H1 (cell line): ENCODE data around the gene CAVIN2. TPM values are rescaled to one million over a fixed set of nuclear protein-coding genes. Genes with fewer than 3 reads are reported as not detected.

Experiments
- CTCF ChIA-PET: fragments of 300-600 bp; sonication (Branson Sonifier 250); formaldehyde crosslinking; loops from one replicate; lab custom pipeline; 2021; ENCODE audit not compliant: partially characterized antibody; lab: Charles Lee
- POLR2A ChIA-PET: fragments of 300-600 bp; sonication (Branson Sonifier 250); formaldehyde crosslinking; loops from one replicate; lab custom pipeline; 2021; ENCODE audit warnings: inconsistent platforms; ENCODE audit not compliant: partially characterized antibody; lab: Charles Lee
- DNase-seq, 2 experiments: peaks; one replicate each; pipeline versions ENCODE4 v3.0.0 to v3.0.0-alpha.2; 2010 to 2022; ENCODE audit warnings: low spot score in 2 of 2, low read depth in 1 of 2, mixed read lengths in 1 of 2
- FAIRE-seq: peaks from 2 replicates; lab custom pipeline; 2011; peaks lifted over from hg19 to GRCh38; lab: Jason Lieb, UNC
- H2AFZ ChIP-seq: 2 replicates; pipeline ENCODE4 v1.8.1; 2012; ENCODE audit warnings: low read length, inconsistent platforms
- H2AK5ac ChIP-seq: 2 replicates; pipeline ENCODE4 v1.6.1; 2013; ENCODE audit warnings: low read depth, low read length
- H2BK120ac ChIP-seq: replicated peaks from 2 replicates; pipeline ENCODE3; 2013; ENCODE audit warnings: low read depth, low read length, inconsistent platforms
- H2BK12ac ChIP-seq: 2 replicates; pipeline ENCODE4 v1.6.1; 2013; ENCODE audit warnings: low read depth, low read length
- H2BK15ac ChIP-seq: 2 replicates; pipeline ENCODE4 v1.6.1; 2013; ENCODE audit warnings: low read length
- H2BK20ac ChIP-seq: 2 replicates; pipeline ENCODE4 v1.6.1; 2013; ENCODE audit warnings: low read length
- H2BK5ac ChIP-seq: 2 replicates; pipeline ENCODE4 v1.6.1; 2013; ENCODE audit warnings: low read depth, low read length
- H3K14ac ChIP-seq: 2 replicates; pipeline ENCODE4 v1.6.1; 2013; ENCODE audit warnings: inconsistent platforms; ENCODE audit not compliant: insufficient read length
- H3K18ac ChIP-seq: 2 replicates; pipeline ENCODE4 v1.6.1; 2013; ENCODE audit warnings: low read length; ENCODE audit errors: extremely low read depth
- H3K23ac ChIP-seq: 2 replicates; pipeline ENCODE4 v1.6.1; 2013; ENCODE audit warnings: inconsistent platforms; ENCODE audit not compliant: insufficient read length
- H3K23me2 ChIP-seq: 2 replicates; pipeline ENCODE4 v1.6.1; 2013; ENCODE audit warnings: low read depth, low read length
- H3K27ac ChIP-seq: 2 replicates; pipeline ENCODE4 v1.6.1; 2011; ENCODE audit warnings: low read depth, low read length, inconsistent platforms
- H3K27me3 ChIP-seq, 4 experiments: replicated peaks in 1 of 4; 1 replicate in 1 of 4; 2 replicates in 3 of 4; pipeline versions ENCODE4 v1.6.1 to v1.8.1; 2011 to 2013; ENCODE audit warnings: low read length in 3 of 4, mild to moderate bottlenecking in 3 of 4, inconsistent platforms in 2 of 4, mixed read lengths in 2 of 4, moderate library complexity in 1 of 4; ENCODE audit not compliant: control insufficient read depth in 3 of 4, insufficient read depth in 3 of 4; ENCODE audit errors: extremely low read depth in 1 of 4
- H3K36me3 ChIP-seq, 4 experiments: 2 replicates each; pipeline versions ENCODE4 v1.6.1 to v1.8.1; 2011 to 2013; ENCODE audit warnings: mild to moderate bottlenecking in 4 of 4, low read length in 3 of 4, moderate library complexity in 2 of 4, control low read depth in 1 of 4, inconsistent platforms in 1 of 4; ENCODE audit not compliant: insufficient read depth in 4 of 4, control insufficient read depth in 2 of 4
- H3K4ac ChIP-seq: replicated peaks from 2 replicates; pipeline ENCODE3; 2013; ENCODE audit warnings: low read length, low read depth, mixed read lengths, inconsistent platforms; ENCODE audit not compliant: insufficient read length
- H3K4me1 ChIP-seq, 4 experiments: replicated peaks in 1 of 4; 1 replicate in 1 of 4; 2 replicates in 3 of 4; pipeline versions ENCODE4 v1.6.1 to v1.8.1; 2011 to 2013; ENCODE audit warnings: low read length in 3 of 4, inconsistent platforms in 2 of 4, mixed read lengths in 1 of 4; ENCODE audit not compliant: insufficient read depth in 4 of 4, control insufficient read depth in 3 of 4
- H3K4me2 ChIP-seq, 2 experiments: 2 replicates each; pipeline versions ENCODE4 v1.6.1 to v1.8.1; 2011 to 2013; ENCODE audit warnings: low read depth in 2 of 2, low read length in 2 of 2, control low read depth in 1 of 2, inconsistent platforms in 1 of 2, mild to moderate bottlenecking in 1 of 2; ENCODE audit not compliant: insufficient read depth in 1 of 2
- H3K4me3 ChIP-seq, 4 experiments: fragments of 200-600, 300-600 bp in 1 of 4; sonication (generic), shearing (Covaris generic), sonication (Bioruptor Twin) in 1 of 4; 2 replicates each; pipeline versions ENCODE4 v1.5.1 to v1.8.1; 2011 to 2016; ENCODE audit warnings: low read length in 4 of 4, low read depth in 3 of 4, control low read depth in 2 of 4, inconsistent platforms in 2 of 4, mild to moderate bottlenecking in 2 of 4, mixed read lengths in 1 of 4, moderate library complexity in 1 of 4; ENCODE audit not compliant: insufficient read depth in 2 of 4; ENCODE audit errors: extremely low read depth in 1 of 4
- H3K56ac ChIP-seq: replicated peaks from 2 replicates; pipeline ENCODE3; 2013; ENCODE audit warnings: low read depth, mild to moderate bottlenecking, mixed read lengths, low read length, inconsistent platforms; ENCODE audit not compliant: insufficient read length
- H3K79me1 ChIP-seq: 2 replicates; pipeline ENCODE4 v1.6.1; 2013; ENCODE audit warnings: low read depth, low read length, control low read depth
- H3K79me2 ChIP-seq, 2 experiments: 2 replicates each; pipeline versions ENCODE4 v1.6.1 to v1.8.1; 2012 to 2013; ENCODE audit warnings: low read length in 2 of 2, mild to moderate bottlenecking in 2 of 2, inconsistent platforms in 1 of 2; ENCODE audit not compliant: insufficient read depth in 2 of 2, control insufficient read depth in 1 of 2
- H3K9ac ChIP-seq, 4 experiments: replicated peaks in 1 of 4; 1 replicate in 1 of 4; 2 replicates in 3 of 4; pipeline versions ENCODE4 v1.6.1 to v1.8.1; 2011 to 2013; ENCODE audit warnings: low read depth in 3 of 4, low read length in 3 of 4, control low read depth in 2 of 4, mild to moderate bottlenecking in 2 of 4, moderate library complexity in 2 of 4, inconsistent platforms in 1 of 4; ENCODE audit errors: extremely low read depth in 1 of 4
- H3K9me3 ChIP-seq, 2 experiments: 2 replicates each; pipeline versions ENCODE4 v1.6.1 to v1.8.1; 2012 to 2013; ENCODE audit warnings: mild to moderate bottlenecking in 2 of 2, moderate library complexity in 2 of 2, control low read depth in 1 of 2, inconsistent platforms in 1 of 2, low read depth in 1 of 2, low read length in 1 of 2, mixed read lengths in 1 of 2; ENCODE audit not compliant: insufficient read depth in 2 of 2
- H4K20me1 ChIP-seq, 2 experiments: replicated peaks in 1 of 2; 2 replicates each; pipeline versions ENCODE3 to v1.8.1; 2011 to 2013; ENCODE audit warnings: inconsistent platforms in 2 of 2, low read length in 2 of 2, mild to moderate bottlenecking in 1 of 2; ENCODE audit not compliant: insufficient read depth in 2 of 2, control insufficient read depth in 1 of 2
- H4K5ac ChIP-seq: 2 replicates; pipeline ENCODE4 v1.6.1; 2013; ENCODE audit warnings: low read length, low read depth, mixed read lengths, inconsistent platforms; ENCODE audit not compliant: insufficient read length
- H4K8ac ChIP-seq: 2 replicates; pipeline ENCODE4 v1.8.0; 2013; ENCODE audit warnings: mild to moderate bottlenecking, moderate library complexity, low read length, inconsistent platforms; ENCODE audit not compliant: insufficient read depth; ENCODE audit errors: extremely low read depth
- H4K91ac ChIP-seq: replicated peaks from 2 replicates; pipeline ENCODE3; 2013; ENCODE audit warnings: low read length, mixed read lengths, inconsistent platforms; ENCODE audit not compliant: insufficient read length
- BRCA1 ChIP-seq: IDR thresholded peaks from 2 replicates; pipeline ENCODE4 v1.6.1; 2012; ENCODE audit warnings: low read depth, low read length, improper control_type of control experiment
- CTCF ChIP-seq, 3 experiments: IDR thresholded peaks; 1 replicate in 2 of 3; 2 replicates in 1 of 3; pipeline versions ENCODE4 v1.5.1 to v1.6.1; 2011; ENCODE audit warnings: low read length in 3 of 3, mild to moderate bottlenecking in 3 of 3, inconsistent platforms in 2 of 3, low read depth in 1 of 3, moderate library complexity in 1 of 3; ENCODE audit not compliant: insufficient read depth in 1 of 3; ENCODE audit errors: control extremely low read depth in 1 of 3
- KDM5A ChIP-seq: fragments of 200-600 bp; IDR thresholded peaks from 2 replicates; pipeline ENCODE4 v1.7.1; 2012; ENCODE audit warnings: mild to moderate bottlenecking, low read length, inconsistent platforms, mixed read lengths
- NANOG ChIP-seq: IDR thresholded peaks from 2 replicates; pipeline ENCODE4 v1.6.1; 2011; ENCODE audit warnings: low read length, low read depth, mild to moderate bottlenecking, inconsistent platforms; ENCODE audit not compliant: insufficient read depth, poor library complexity, severe bottlenecking
- RAD21 ChIP-seq, 2 experiments: IDR thresholded peaks in 1 of 2; conservative IDR thresholded peaks in 1 of 2; 2 replicates each; pipeline ENCODE4 v1.6.1; 2011; ENCODE audit warnings: low read depth in 2 of 2, low read length in 2 of 2, improper control_type of control experiment in 1 of 2, inconsistent platforms in 1 of 2, mild to moderate bottlenecking in 1 of 2, moderate library complexity in 1 of 2
- SRF ChIP-seq: IDR thresholded peaks from 2 replicates; pipeline ENCODE4 v1.6.1; 2011; ENCODE audit warnings: mild to moderate bottlenecking, low read depth, low read length, moderate library complexity
- TCF12 ChIP-seq: IDR thresholded peaks from 2 replicates; pipeline ENCODE4 v1.6.1; 2011; ENCODE audit warnings: low read depth, mild to moderate bottlenecking, low read length
- ZNF274 ChIP-seq: IDR thresholded peaks from 2 replicates; pipeline ENCODE4 v1.7.0; 2012; ENCODE audit warnings: low read length, borderline replicate concordance; ENCODE audit errors: extremely low read depth
- WGBS, 2 experiments: shearing (Covaris generic) in 1 of 2; methylation state at CpG; one replicate each; pipeline versions ENCODE4 v1.1.6 to v1.1.7; 2013 to 2015; ENCODE audit warnings: low lambda C conversion rate in 2 of 2, mixed read lengths in 2 of 2, inconsistent platforms in 1 of 2, low coverage in 1 of 2, missing lambda C conversion rate in 1 of 2; ENCODE audit not compliant: insufficient replicate concordance in 2 of 2, insufficient coverage in 1 of 2, insufficient read length in 1 of 2; ENCODE audit errors: extremely low coverage in 1 of 2, missing lambda C conversion rate in 1 of 2; 5-methylcytosine and 5-hydroxymethylcytosine counted together
- polyA plus RNA-seq, 7 experiments: library from polyadenylated mRNA; depleted of rRNA in 3 of 7; stranded (reverse) in 5 of 7; unstranded in 2 of 7; fragments of >200 nt in 5 of 7; fragments of 200-250 nt in 2 of 7; gene quantifications; 1 replicate in 5 of 7; 2 replicates in 1 of 7; 4 replicates in 1 of 7; pipeline versions ENCODE4 v1.2.1 to v1.2.3, GENCODE V29; 2011 to 2013; ENCODE audit warnings: missing spikeins in 2 of 7, mixed read lengths in 2 of 7
- total RNA-seq: library from RNA; stranded (reverse); fragmentation: NEBNext Ultra II Directional; extraction: Animal tissue kit (Norgen Biotek cat#: 25700); gene quantifications from 2 replicates; pipeline ENCODE4 v1.2.1, GENCODE V29; 2021

Gene CAVIN2
- total and polyA plus RNA-seq, 2 of the 8 experiments (the other 6 are each of a cell fraction or from before 2014, with no cell fraction given): 0.03 TPM; not detected in 1

DNA sequence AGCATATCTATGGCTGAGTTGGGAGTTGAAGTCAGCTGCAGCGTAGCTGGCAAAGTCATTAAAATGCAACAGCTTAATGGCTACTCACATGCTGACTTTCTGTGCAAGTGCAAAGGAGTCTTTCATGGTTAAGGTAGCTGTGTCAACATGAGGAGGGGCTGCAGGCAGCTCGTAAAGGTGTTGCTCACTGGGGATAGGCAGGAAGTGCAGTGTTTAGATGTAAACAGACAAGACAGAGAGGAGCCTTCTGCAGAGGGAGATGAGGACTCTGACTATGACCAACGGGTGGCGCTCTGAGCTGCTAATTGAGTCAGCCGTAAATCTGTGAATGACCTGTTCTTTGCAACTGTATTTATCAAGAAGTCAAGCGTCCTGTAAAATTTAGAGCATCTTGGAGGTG, 22.3 kb upstream of the CAVIN2 start:
- Histone ChIP-seq H4K8ac (no peak overlapping the region), H2BK15ac (no peak overlapping the region), H2AK5ac (no peak overlapping the region), H3K4me1 (peaks cover 0 to 4% (median 0%) of the 10 kb centered on the region in 4 experiments; a peak in 1 of 7 replicates), H3K23me2 (no peaks in the 10 kb centered on the region), H2BK5ac (no peak overlapping the region), H3K23ac (no peak overlapping the region), H3K9me3 (no peaks in the 10 kb centered on the region), H2BK120ac (no peak overlapping the region), H3K14ac (no peak overlapping the region), H3K36me3 (no peaks in the 10 kb centered on the region), H2BK20ac (no peak overlapping the region), H3K9ac (no peak overlapping the region), H3K79me2 (no peaks in the 10 kb centered on the region), H4K5ac (no peak overlapping the region), H3K27me3 (no peaks in the 10 kb centered on the region), H3K4me3 (no peak overlapping the region), H3K4ac (no peak overlapping the region), H2AFZ (peak overlapping the region; percentile 60; the same call in 1 of the 2 replicates), H3K79me1 (no peaks in the 10 kb centered on the region), H2BK12ac (no peak overlapping the region), H3K4me2 (no peak overlapping the region), H3K56ac (no peak overlapping the region), H4K91ac (no peak overlapping the region), H3K27ac (no peak overlapping the region), H3K18ac (no peak overlapping the region), H4K20me1 (no peaks in the 10 kb centered on the region)
- peak; percentile 75 to 76 for DNase-seq
- no peak for TF ChIP-seq NANOG
- peak; percentile 74 to 93 (median 81) for TF ChIP-seq CTCF (IDR thresholded peaks at IDR 0.05; ENCODE audit: control extremely low read depth in 1 of 3, insufficient read depth in 1 of 3, low read depth in 1 of 3, low read length in 3 of 3)
- TF ChIP-seq RAD21 (IDR thresholded peaks at IDR 0.05 in 1 of 2, conservative IDR thresholded peaks at IDR 0.05 in 1 of 2; ENCODE audit: low read depth in 2 of 2, low read length in 2 of 2): peak; percentile 93 to 94
- no peak for TF ChIP-seq BRCA1
- TF ChIP-seq TCF12: no peak
- no peak for TF ChIP-seq KDM5A
- no peak for TF ChIP-seq SRF
- no peak for TF ChIP-seq ZNF274
- peak; percentile 92 for FAIRE-seq
- WGBS, 2 experiments: 24% methylated on average over 6 of the region's 6 CpGs; no CpG with 5 or more reads in 1 of the 2 experiments
- POLR2A ChIA-PET: interaction anchor here (1.5 kb wide), 1 partner anchor 293 kb away, joined by 5 read pairs; no protein-coding TSS in a partner anchor
- CTCF ChIA-PET: interaction anchor here (0.6 to 5.4 kb wide), 78 partner anchors 8 to 554 kb away, joined by 3 to 171 read pairs (median 4); partner anchors contain the start of genes CAVIN2 and TMEFF2
